HTERT RPE-1 (cell line): ENCODE data around the gene MTHFD1L.

ENCODE experiments used
- in situ Hi-C: fragments of 300-500 bp; cut with MboI; formaldehyde crosslinking; loops from 4 replicates; pipeline ENCODE4 v1.14.3; 2020; ENCODE audit warnings: low sequenced_read_pairs

MTHFD1L gene

DNA sequence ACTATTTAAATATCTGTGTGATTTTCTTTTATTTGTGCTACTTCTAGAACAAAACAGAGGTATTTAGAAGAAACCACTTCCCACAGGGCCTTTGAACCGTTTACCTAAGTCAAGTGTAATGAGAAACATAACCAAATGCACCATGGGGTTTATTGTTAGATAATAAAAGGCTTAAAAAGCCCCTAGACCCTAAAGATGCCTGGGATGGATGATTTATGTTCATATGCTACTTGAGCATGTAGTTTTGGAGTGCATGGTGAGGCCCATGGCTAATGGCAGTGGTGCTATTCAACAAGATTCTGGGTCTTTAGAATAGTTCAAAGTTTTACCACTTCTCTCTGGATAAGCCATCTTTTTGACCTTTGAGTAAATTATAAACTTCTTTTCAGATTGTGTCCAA lies 65.9 kb downstream of the MTHFD1L start:
- in situ Hi-C loops, result no loop called here

- in situ Hi-C loops, result no loop called here
These were observed 67.5 kb downstream of the MTHFD1L start for GRCh38 chr6:150932996-150933395.

DNA sequence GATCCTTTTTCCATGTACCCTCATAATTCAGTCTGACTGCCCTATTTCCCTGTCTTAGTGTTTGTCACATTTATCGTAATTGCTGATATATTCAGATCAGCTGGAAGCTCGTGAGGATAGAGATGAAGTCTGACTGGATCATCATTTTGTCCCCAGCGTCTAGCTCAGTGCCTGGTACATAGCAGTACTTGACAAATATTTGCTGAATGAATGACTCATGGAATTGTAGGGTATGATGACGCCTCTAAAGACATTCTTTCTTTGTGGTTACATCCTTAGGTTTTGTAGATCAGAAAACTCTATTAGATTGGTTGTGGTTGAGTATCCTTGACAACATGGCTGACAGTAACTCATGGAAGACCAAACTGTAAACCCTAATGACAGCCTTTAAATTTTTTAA lies 68.9 kb downstream of the MTHFD1L start:
- in situ Hi-C loops, result no loop called here

GRCh38 chr6:150936021-150936555 lies 70.6 kb downstream of the MTHFD1L start:
- in situ Hi-C loops, result no loop called here

- in situ Hi-C loops, result no loop called here
These were observed 71.8 kb downstream of the MTHFD1L start for GRCh38 chr6:150937132-150937906.

DNA sequence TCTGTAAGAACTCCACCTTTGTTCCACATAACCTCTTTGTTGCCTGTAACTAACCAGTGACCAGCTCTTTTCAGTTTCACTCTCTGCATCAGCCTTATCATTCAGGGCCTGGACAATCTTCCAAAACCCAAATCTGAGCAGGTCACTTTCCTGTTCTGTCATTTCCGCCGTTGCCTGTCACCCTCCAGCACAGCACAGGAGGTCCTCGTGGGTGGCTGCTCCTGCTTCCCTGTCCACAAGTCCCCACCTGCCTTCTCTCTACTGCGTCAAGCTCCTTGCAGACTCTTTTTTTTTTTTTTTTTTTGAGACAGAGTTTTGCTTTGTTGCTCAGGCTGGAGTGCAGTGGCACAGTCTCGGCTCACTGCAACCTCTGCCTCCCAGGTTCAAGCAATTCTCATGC lies 73.9 kb downstream of the MTHFD1L start:
- in situ Hi-C loops, result no loop called here

GRCh38 chr6:150940941-150941340 lies 75.4 kb downstream of the MTHFD1L start:
- in situ Hi-C loops, result no loop called here

GRCh38 chr6:150949526-150949925 lies 84.0 kb downstream of the MTHFD1L start:
- in situ Hi-C loops, result no loop called here

DNA sequence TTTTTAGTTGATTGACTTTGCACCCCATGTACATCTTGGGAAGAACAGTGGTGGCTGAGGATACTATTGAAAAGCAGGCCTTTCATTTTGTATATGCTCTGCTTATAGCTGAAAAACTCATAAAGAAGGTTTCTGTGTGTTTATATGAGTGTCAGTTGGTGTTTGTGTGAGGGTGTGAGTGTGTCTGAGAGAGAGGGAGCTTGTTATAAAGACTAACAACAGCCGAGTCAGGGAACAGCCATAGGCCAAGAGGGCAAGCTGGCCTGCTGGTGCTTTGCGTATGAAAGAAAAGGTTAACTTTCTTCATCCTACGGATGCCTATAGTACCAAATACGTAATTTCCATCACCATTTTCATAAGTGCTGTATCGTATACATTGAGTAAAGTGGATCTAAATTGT lies 88.3 kb downstream of the MTHFD1L start:
- in situ Hi-C loops, result no loop called here

DNA sequence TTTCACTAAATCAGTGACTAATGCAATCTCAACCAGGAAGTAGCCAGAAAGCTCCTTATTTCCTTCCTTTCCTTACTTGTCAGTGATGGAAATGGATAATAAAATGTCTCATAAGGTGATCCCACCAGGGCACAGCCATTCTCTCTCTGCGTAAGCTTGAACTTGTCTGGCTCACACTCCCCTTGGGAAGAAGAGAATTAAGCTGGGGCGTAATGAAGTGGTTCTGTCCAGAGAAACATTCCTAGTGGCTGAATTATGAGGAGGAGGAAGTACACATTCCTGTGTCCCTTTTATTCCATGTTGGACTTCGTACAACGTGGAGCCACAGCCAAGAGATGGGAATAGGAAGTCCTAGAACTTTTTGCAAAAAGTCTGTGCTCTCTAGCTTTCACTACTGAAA lies 93.7 kb downstream of the MTHFD1L start:
- in situ Hi-C loops, result no loop called here

GRCh38 chr6:150962436-150962835 lies 96.9 kb downstream of the MTHFD1L start:
- in situ Hi-C loops, result no loop called here

DNA sequence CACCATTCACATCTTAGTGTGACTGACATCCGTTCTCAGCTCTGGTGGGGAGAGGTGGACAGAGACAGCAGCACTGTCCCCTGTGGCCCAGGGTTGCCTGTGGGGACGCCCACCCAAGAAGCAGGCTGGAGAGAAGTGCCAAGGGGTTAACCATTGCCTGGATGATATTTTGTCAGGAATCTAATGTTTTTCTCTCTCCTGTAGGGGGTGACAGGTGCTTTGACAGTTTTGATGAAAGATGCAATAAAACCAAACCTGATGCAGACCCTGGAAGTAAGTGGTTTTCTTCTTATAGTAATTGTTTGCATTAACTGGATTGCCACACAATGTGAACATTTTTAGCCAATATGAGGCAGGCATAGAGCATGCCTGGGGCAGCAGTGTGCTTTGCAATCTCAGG lies 99.3 kb downstream of the MTHFD1L start:
- in situ Hi-C loops, result no loop called here

DNA sequence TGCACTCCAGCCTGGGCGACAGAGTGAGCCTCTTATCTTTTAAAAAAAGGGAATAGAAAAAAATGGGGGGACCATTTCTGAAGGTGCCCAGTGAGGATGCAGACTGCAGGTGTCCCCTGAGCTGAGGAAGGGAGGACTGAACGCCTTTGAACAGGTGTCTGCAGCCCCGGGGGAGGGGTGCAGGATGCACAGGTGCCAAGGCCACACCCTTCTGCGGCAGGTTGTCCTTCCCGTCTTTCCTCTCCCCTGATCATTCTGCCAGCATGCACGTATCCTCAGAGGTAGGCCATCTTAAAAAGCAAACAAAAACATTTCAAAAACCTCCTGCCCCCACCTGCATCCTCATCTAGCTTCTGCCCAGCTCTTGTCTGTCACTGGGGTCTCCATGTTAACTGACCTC lies 101.3 kb downstream of the MTHFD1L start:
- in situ Hi-C loops, result no loop called here

- in situ Hi-C loops, result no loop called here
These were observed 101.9 kb downstream of the MTHFD1L start for GRCh38 chr6:150967381-150967780.

DNA sequence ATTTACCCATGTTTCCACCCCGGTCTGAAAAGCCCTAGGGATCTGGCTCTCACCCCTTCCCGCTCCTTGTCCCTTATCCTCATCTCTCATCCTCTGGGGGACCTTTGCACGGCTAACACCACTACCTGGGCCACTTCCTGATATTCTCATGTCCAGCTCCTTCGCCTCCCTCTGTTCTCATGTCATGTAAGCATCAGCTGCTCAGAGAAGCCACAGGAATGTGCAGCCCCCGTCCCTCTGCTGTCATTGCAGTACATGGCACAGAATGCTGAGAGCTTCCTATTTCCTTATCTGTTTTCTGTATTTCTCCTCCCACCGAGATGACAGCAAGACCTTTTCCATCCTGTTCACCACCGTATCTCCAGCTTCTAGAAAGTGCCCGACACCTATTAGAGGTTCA lies 102.4 kb downstream of the MTHFD1L start:
- in situ Hi-C loops, result no loop called here

DNA sequence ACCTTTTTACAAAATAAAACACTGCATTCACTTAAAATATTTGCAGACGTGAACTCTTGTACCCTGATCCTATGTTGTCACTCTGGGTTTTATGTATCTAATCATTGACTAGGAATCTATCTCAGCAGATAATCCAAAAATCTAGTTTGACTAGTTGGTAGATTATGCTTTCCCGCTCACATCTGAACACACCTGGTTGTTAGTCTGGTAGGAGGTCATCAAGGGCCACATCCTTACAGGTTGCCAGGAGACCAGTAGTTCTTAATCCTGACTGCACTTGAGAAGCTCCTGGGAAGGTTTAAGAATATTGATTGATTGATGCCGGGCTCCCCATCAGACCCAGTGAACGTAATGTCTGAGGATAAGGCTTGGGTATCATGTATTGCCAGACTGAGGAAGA lies 104.4 kb downstream of the MTHFD1L start:
- in situ Hi-C loops, result no loop called here

DNA sequence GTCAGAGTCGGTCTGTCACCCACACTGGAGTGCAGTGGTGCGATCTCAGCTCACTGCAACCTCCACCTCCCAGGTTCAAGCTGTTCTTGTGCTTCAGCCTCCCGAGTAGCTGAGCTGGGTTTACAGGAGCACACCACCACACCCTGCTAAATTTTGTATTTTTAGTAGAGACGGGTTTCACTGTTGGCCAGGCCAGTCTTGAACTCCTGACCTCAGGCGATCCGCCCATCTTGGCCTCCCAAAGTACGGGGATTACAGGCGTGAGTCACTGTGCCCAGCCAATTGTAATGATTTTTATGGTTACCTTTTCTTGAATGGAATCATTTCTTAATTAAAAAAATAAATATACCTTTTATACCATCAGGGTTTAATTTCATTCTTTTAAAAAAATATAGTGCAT lies 105.7 kb downstream of the MTHFD1L start:
- in situ Hi-C loops, result no loop called here

DNA sequence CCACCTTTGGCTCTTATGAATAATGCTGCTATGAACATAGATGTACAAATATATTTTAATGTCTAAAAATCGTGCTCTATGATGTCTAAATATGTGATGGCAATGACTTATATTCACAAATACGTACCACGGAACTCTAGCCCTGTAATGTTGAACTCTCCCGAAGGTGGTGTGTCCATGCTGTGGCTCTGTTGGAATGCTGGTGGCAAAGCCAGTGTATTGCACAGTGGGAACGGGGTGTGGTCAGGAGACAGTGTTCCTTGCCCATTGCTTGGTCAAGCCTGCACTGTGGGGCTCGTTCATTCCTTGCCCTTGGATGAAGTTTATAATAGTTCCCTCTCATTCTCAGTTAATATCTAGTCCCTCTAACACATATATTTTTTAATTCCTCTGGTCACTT lies 109.6 kb downstream of the MTHFD1L start:
- in situ Hi-C loops, result no loop called here

DNA sequence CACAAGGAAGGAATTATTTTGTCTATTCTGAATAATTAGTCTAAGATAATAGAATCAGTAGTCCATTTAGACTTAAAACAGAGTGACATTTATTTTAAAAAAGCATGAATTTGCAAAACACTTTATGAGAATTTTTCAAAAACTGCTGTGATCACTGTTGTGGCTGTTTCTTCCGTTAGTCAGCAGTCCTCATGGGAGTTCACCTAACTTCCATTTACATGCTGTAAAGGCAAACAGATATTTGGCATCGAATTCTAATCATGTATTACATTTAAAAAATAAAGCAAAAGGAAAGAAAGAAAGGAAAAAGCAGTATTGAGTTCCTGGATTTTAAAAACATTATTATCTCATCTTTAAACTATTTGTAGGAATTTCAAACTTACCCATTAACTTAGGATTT lies 111.8 kb downstream of the MTHFD1L start:
- in situ Hi-C loops, result no loop called here

GRCh38 chr6:150978624-150979023 lies 113.1 kb downstream of the MTHFD1L start:
- in situ Hi-C loops, result no loop called here

- in situ Hi-C loops, result no loop called here
These were observed 114.4 kb downstream of the MTHFD1L start for GRCh38 chr6:150979826-150980350.

DNA sequence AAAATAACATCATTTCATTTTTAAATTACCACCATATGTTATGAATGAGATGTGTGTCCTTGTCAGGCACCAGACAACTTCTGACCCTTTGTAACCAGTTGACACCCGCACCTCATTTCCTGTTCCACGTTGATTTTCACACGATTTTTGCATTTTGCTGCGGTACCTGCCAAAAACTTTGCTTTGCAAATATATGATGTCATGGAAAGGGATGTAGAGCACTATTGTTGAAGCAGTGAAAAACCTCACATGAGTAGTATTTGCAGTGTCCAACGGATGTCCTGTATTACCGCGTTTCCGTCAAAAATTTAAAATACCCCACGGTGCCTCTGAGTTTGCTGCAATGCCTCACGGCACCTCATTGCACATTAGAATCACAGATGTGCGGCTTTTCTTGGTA lies 115.6 kb downstream of the MTHFD1L start:
- in situ Hi-C loops, result no loop called here

DNA sequence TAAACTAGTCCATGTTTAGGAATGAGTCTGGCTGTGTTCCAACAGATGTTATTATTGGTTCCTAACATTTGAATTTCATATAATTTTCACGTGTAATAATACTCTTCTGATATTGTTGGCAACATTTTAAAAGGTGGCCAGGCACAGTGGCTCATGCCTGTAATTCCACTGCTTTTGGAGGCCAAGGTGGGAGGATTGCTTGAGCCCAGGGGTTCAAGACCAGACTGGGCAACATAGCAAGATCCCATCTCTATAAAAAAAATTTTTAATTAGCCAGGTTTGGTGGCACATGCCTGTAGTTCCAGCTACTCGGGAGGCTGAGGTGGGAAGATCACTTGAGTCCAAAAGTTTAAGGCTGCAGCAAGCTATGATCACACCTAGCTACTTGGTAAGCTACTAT lies 116.2 kb downstream of the MTHFD1L start:
- in situ Hi-C loops, result no loop called here
